HepG2 (cell line): ENCODE results near the gene CA10. TPM values are rescaled to one million over a fixed set of nuclear protein-coding genes. Genes with fewer than 3 reads are reported as not detected.
A peak's percentile ranks its signal among the peaks of the same experiment; 100 is the strongest.

Experiments
- ATAC-seq: fragments of 200-7000 bp; cut with Tn5 transposase; 3 replicates; pipeline ENCODE4 v1.9.1; 2020; ENCODE audit warnings: mild to moderate bottlenecking, moderate library complexity
- BruUV-seq: library from RNA; stranded (reverse); fragments of 400-500 nt; replicated peaks from 2 replicates; lab custom pipeline; 2021; lab: Mats Ljungman, UMichigan
- CTCF ChIA-PET: fragments of 300-600 bp; formaldehyde crosslinking; extraction: SDS; loops from one replicate; lab custom pipeline; 2021; ENCODE audit warnings: low total read pairs, inconsistent platforms, low intra/inter-chr PET ratio; lab: Yijun Ruan, JAX
- POLR2A ChIA-PET: fragments of 350-600 bp; sonication (Branson Sonifier 250); formaldehyde crosslinking; loops from one replicate; lab custom pipeline; 2020; ENCODE audit warnings: antibody characterized with exemption, inconsistent platforms; lab: Yijun Ruan, JAX
- DNase-seq: peaks from one replicate; pipeline ENCODE4 v3.0.0-alpha.2; 2015; ENCODE audit warnings: low spot score
- FAIRE-seq: peaks from 3 replicates; lab custom pipeline; 2011; peaks lifted over from hg19 to GRCh38; lab: Jason Lieb, UNC
- H2AFZ ChIP-seq: one replicate; pipeline ENCODE4 v1.6.1; 2011; ENCODE audit warnings: low read length, inconsistent platforms
- H3K27ac ChIP-seq: fragments of 300-600 bp; 3 replicates; pipeline ENCODE4 v1.8.0; 2011; ENCODE audit warnings: mixed run types, mild to moderate bottlenecking, mixed read lengths, low read length, inconsistent platforms; ENCODE audit not compliant: insufficient read depth; ENCODE audit errors: extremely low read length
- H3K27me3 ChIP-seq, 2 experiments: fragments of 200-600 bp in 1 of 2; 2 replicates in 1 of 2; 3 replicates in 1 of 2; pipeline versions ENCODE4 v1.6.0 to v1.8.0; 2011; ENCODE audit warnings: low read length in 2 of 2, mild to moderate bottlenecking in 2 of 2, moderate library complexity in 2 of 2, inconsistent platforms in 1 of 2; ENCODE audit not compliant: insufficient read depth in 2 of 2, control insufficient read depth in 1 of 2
- H3K36me3 ChIP-seq, 2 experiments: fragments of 200-600 bp in 1 of 2; replicated peaks in 1 of 2; 2 replicates in 1 of 2; 3 replicates in 1 of 2; pipeline versions ENCODE4 v1.5.1 to v1.8.0; 2011; ENCODE audit warnings: low read length in 2 of 2, inconsistent platforms in 1 of 2; ENCODE audit not compliant: insufficient read depth in 2 of 2, control insufficient read depth in 1 of 2
- H3K4me1 ChIP-seq: 2 replicates; pipeline ENCODE4 v1.5.1; 2012; ENCODE audit warnings: low read length, inconsistent platforms; ENCODE audit not compliant: insufficient read depth
- H3K4me2 ChIP-seq: 2 replicates; pipeline ENCODE4 v1.6.0; 2011; ENCODE audit warnings: low read depth, low read length, inconsistent platforms
- H3K4me3 ChIP-seq, 3 experiments: fragments of 200-600 bp in 1 of 3; sonication (generic), shearing (Covaris generic) in 1 of 3; replicated peaks in 1 of 3; 2 replicates each; pipeline ENCODE4 v1.5.1; 2011 to 2016; ENCODE audit warnings: low read length in 3 of 3, inconsistent platforms in 2 of 3, low read depth in 2 of 3, mild to moderate bottlenecking in 2 of 3, control low read depth in 1 of 3, mixed read lengths in 1 of 3; ENCODE audit not compliant: insufficient read depth in 1 of 3
- H3K79me2 ChIP-seq: one replicate; pipeline ENCODE4 v1.6.1; 2011; ENCODE audit warnings: low read length, inconsistent platforms; ENCODE audit not compliant: insufficient read depth
- H3K9ac ChIP-seq: 2 replicates; pipeline ENCODE4 v1.6.0; 2011; ENCODE audit warnings: mild to moderate bottlenecking, low read depth, low read length, inconsistent platforms; ENCODE audit not compliant: insufficient read depth
- H3K9me3 ChIP-seq: 2 replicates; pipeline ENCODE4 v1.5.1; 2012; ENCODE audit warnings: mild to moderate bottlenecking, low read length
- H4K20me1 ChIP-seq: 2 replicates; pipeline ENCODE4 v1.6.0; 2011; ENCODE audit warnings: inconsistent platforms, mild to moderate bottlenecking, low read length, moderate library complexity; ENCODE audit not compliant: insufficient read depth
- ARID5B ChIP-seq: IDR thresholded peaks from 2 replicates; pipeline ENCODE4 v1.4.0; 2020; ENCODE audit warnings: mild to moderate bottlenecking, missing genetic modification reagents
- ATF5 ChIP-seq: sonication (generic); formaldehyde crosslinking; IDR thresholded peaks from 2 replicates; pipeline ENCODE4 v1.4.0; 2020; ENCODE audit warnings: mild to moderate bottlenecking, low read depth, missing genetic modification reagents
- FOXA1 ChIP-seq, 2 experiments: fragments of 450-650 bp in 1 of 2; sonication (generic) in 1 of 2; formaldehyde crosslinking in 1 of 2; IDR thresholded peaks; 2 replicates each; pipeline versions ENCODE4 v1.4.0 to v1.6.1; 2016 to 2020; ENCODE audit warnings: missing genetic modification reagents in 1 of 2
- FOXP1 ChIP-seq, 2 experiments: fragments of 450-650 bp in 1 of 2; IDR thresholded peaks; 2 replicates each; pipeline ENCODE4 v1.6.1; 2017 to 2018; ENCODE audit warnings: antibody characterized with exemption in 1 of 2
- GATAD2A ChIP-seq: IDR thresholded peaks from 2 replicates; pipeline ENCODE4 v1.6.1; 2016
- IRF1 ChIP-seq: sonication (generic); formaldehyde crosslinking; IDR thresholded peaks from 2 replicates; pipeline ENCODE4 v1.4.0; 2020; ENCODE audit warnings: low read depth, mild to moderate bottlenecking, missing genetic modification reagents
- MED8 ChIP-seq: sonication (generic); formaldehyde crosslinking; IDR thresholded peaks from 2 replicates; pipeline ENCODE4 v1.8.1; 2023; ENCODE audit warnings: mild to moderate bottlenecking, missing genetic modification reagents; ENCODE audit not compliant: insufficient replicate concordance
- NFKB2 ChIP-seq: sonication (generic); formaldehyde crosslinking; IDR thresholded peaks from 2 replicates; pipeline ENCODE4 v1.4.0; 2020; ENCODE audit warnings: missing genetic modification reagents, borderline replicate concordance
- SIN3A ChIP-seq: IDR thresholded peaks from 2 replicates; pipeline ENCODE4 v1.6.1; 2011; ENCODE audit warnings: low read depth, mild to moderate bottlenecking, control low read depth, low read length, borderline replicate concordance
- TFDP1 ChIP-seq: IDR thresholded peaks from 2 replicates; pipeline ENCODE4 v1.6.1; 2016; ENCODE audit warnings: missing compliant biosample characterization, missing genetic modification reagents, borderline replicate concordance
- ZNF382 ChIP-seq: sonication (generic); formaldehyde crosslinking; IDR thresholded peaks from 2 replicates; pipeline ENCODE4 v1.5.0; 2020; ENCODE audit warnings: missing genetic modification reagents, mild to moderate bottlenecking, borderline replicate concordance
- ZNF747 ChIP-seq: sonication (generic); formaldehyde crosslinking; IDR thresholded peaks from 2 replicates; pipeline ENCODE4 v1.8.1; 2023; ENCODE audit warnings: missing genetic modification reagents, mild to moderate bottlenecking, borderline replicate concordance
- ZNF780A ChIP-seq: sonication (generic); formaldehyde crosslinking; IDR thresholded peaks from 2 replicates; pipeline ENCODE4 v1.8.0; 2022; ENCODE audit warnings: mild to moderate bottlenecking, missing genetic modification reagents, moderate library complexity
- WGBS: methylation state at CpG from one replicate; pipeline ENCODE4 v1.1.6; 2017; ENCODE audit warnings: low lambda C conversion rate; 5-methylcytosine and 5-hydroxymethylcytosine counted together
- in situ Hi-C: cut with HindIII; loops from 2 replicates; pipeline ENCODE4 v1.10.0; 2017; ENCODE audit warnings: low pct_unique_long_range_greater_than_20kb; ENCODE audit not compliant: extremely low pct_ligation_motif_present
- intact Hi-C: fragments of 100-400 bp; cut with micrococcal nuclease; formaldehyde crosslinking; loops from one replicate; pipeline ENCODE4 v1.10.0; 2022; ENCODE audit not compliant: unreplicated experiment
- polyA plus RNA-seq, 8 experiments: library from polyadenylated mRNA; depleted of rRNA in 3 of 8; stranded (reverse) in 7 of 8; unstranded in 1 of 8; fragments of >200 nt; fragmentation: Illumina TruSeq in 4 of 8; extraction: Trizol in 4 of 8; gene quantifications; 2 replicates each; pipeline versions ENCODE4 v1.2.1 to v1.2.3, GENCODE V29; 2011 to 2016; ENCODE audit warnings: low read depth in 4 of 8, missing spikeins in 1 of 8, mixed read lengths in 1 of 8; ENCODE audit not compliant: insufficient read depth in 1 of 8
- total RNA-seq, 5 experiments: library from RNA; depleted of rRNA; stranded (reverse); fragments of >200 nt; fragmentation: Illumina TruSeq; extraction: Trizol; gene quantifications; 2 replicates each; pipeline ENCODE4 v1.2.3, GENCODE V29; 2016; ENCODE audit warnings: low read depth in 1 of 5

The CA10 gene
- total and polyA plus RNA-seq, 2 of the 13 experiments (the other 11 are each of a cell fraction or from before 2014, with no cell fraction given): not detected

GRCh38 chr17:51608251-51608933 is 550.1 kb downstream of the CA10 start:
- WGBS: 9% methylated on average over 9 of the region's 9 CpGs
- no TSS peak for BruUV-seq
- FAIRE-seq: no peak
- no peaks in the 10 kb centered on the region for H3K9me3 ChIP-seq
- H4K20me1 ChIP-seq: no peaks in the 10 kb centered on the region
- DNase-seq: peak; percentile 49
- H3K79me2 ChIP-seq: no peaks in the 10 kb centered on the region
- H3K36me3 ChIP-seq: no peaks in the 10 kb centered on the region
- peaks cover 16% of the 10 kb centered on the region for H3K4me1 ChIP-seq
- ChIA-PET POLR2A (no interaction called here), CTCF (interaction anchor here (0.6 kb wide), 1 partner anchor 42 kb away, joined by 3 read pairs; no protein-coding TSS in a partner anchor)
- peaks cover 0 to 4% of the 10 kb centered on the region in 2 experiments; a peak in 2 of 5 replicates for H3K27me3 ChIP-seq
- no peak overlapping the region for H3K27ac ChIP-seq
- H3K9ac ChIP-seq: no peak overlapping the region
- 0 out of 2 replicates have a peak overlapping the region, but pooled peaks have one; percentile 9 for H3K4me2 ChIP-seq
- in situ Hi-C loops: no loop called here
- intact Hi-C loops: no loop called here
- no peak overlapping the region for H2AFZ ChIP-seq
- peak; percentile 94 for ATAC-seq
- no peak overlapping the region for H3K4me3 ChIP-seq
- no peak for TF ChIP-seq FOXP1 (IDR thresholded peaks at IDR 0.05)
- peak; percentile 62 for TF ChIP-seq FOXP1 (CRISPR knock-in tag; IDR thresholded peaks at IDR 0.05)
- no peak for TF ChIP-seq ZNF382 (CRISPR knock-in tag)
- no peak for TF ChIP-seq IRF1
- TF ChIP-seq MED8 (CRISPR knock-in tag): no peak
- TF ChIP-seq ARID5B (CRISPR knock-in tag): peak; percentile 74
- TF ChIP-seq GATAD2A (CRISPR knock-in tag): peak; percentile 72
- no peak for TF ChIP-seq NFKB2 (CRISPR knock-in tag)
- 0 out of 2 replicates have a peak, but pooled peaks have one; percentile 38 for TF ChIP-seq FOXA1 (IDR thresholded peaks at IDR 0.05)
- peak; percentile 83 for TF ChIP-seq FOXA1 (CRISPR knock-in tag; IDR thresholded peaks at IDR 0.05)
- no peak for TF ChIP-seq ATF5 (CRISPR knock-in tag)
- TF ChIP-seq SIN3A: no peak
- TF ChIP-seq ZNF780A: no peak
- TF ChIP-seq ZNF747 (CRISPR knock-in tag): no peak
- no peak for TF ChIP-seq TFDP1
